Nucleus accumbens (tissue), 56 donors: ENCODE results near the gene SMIM14.
"Not testable (repeated sequence)": the region's sequence is repeated elsewhere in the genome, so short reads cannot be mapped to it uniquely, and the experiment has no call there.

Experiments
- DNase-seq, 56 donors: peaks; one replicate each; lab custom pipeline; 2025; lab: John Stamatoyannopoulos, UW

The SMIM14 gene

DNA sequence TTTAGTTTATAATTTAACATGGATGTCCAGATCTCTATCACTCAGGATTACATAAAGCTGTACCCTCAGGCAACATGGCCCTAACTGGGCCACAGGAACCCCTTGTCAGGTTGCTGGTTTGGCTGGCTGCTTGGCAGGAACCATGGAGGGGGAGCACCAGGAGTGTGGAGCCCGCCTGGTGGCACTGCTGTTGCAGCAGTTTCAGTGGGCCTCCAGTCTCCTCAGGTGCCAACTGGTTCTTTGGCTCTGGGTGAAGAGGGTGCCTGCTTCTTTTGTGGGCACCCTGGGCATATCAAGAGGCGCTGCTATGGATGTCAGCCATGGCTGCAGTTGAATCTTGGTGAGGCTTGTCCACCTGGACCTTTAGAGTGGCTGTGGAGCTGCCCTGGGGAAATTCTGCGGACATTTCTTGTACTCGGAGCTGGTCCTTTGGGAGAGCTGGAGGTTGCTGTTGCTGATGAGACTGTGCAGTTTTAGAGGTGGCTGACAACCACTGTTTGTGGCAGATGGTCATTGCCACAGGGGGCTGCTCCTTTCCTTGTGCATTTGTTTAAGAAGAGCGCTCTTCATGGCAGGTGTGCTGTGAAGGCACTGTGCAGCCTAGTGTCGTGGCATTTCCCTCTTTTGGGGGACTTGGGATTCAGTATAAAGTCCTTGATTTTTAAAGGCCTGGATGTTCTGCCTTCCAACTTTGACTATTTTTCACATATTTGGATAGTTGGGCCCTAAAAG is 10.3 kb upstream of the SMIM14 start:
- no peak for DNase-seq

DNA sequence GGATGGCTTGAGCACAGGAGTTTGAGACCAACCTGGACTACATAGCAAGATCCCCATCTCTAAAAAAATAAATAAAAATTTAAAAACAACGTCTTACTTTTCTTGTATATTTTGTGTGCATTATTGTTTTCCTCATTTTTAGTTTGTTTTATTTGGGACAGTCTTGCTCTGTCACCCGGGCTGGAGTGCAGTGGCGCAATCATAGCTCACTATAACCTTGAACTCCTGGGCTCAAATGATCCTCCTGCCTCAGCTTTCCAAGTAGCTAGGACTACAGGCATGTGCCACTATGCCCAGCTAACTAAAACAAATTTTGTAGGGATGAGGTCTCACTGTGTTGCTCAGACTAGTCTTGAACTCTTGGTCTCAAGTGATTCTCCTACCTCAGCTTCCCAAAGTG is 9.5 kb upstream of the SMIM14 start:
- no peak for DNase-seq

DNA sequence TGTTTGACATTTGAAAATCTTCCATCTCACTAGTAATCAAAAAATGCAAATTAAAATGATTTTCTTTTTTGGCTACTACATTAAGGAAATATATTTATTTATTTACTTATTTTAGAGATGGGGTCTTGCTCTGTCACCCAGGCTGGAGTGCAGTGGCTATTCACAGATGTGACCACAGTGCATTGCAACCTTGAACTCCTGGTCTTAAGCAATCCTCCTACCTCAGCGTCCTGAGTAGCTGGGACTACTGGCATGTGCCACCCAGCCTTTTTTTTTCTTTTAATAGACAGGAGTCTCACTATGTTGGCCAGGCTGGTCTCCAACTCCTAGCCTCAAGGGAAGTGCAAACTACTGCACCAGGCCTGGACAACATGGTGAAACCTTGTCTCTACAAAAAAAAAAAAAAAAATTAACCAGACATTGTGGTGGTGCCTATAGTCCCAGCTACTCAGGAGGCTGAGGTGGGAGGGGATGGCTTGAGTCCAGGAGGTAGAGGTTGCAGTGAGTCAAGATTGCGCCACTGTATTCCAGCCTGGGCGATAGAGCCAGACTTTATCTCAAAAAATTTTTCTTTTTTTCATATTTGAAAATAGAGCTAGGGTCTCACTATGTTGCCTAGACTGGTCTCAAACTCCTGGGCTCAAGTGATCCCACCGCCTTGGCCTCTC is 4.4 kb upstream of the SMIM14 start:
- no peak for DNase-seq

DNA sequence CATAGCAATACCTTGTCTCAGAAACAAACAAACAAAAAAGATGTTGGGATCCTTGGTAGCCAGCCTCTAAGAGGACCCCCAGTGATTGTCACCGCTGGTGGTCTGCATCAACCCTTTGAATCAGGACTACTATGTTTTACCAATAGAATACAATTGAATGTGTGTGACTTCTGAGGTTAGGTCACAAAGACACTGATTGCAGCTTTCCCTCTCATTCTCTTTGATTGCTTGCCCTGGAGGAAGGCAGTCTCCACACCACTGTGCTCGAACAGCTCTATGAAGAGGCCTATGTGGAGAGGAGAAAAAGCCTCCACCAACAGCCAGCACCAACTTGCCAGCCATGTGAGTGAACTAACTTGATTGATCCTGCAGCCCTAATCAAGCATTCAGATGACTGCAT is 2.8 kb upstream of the SMIM14 start:
- DNase-seq: no peak

DNA sequence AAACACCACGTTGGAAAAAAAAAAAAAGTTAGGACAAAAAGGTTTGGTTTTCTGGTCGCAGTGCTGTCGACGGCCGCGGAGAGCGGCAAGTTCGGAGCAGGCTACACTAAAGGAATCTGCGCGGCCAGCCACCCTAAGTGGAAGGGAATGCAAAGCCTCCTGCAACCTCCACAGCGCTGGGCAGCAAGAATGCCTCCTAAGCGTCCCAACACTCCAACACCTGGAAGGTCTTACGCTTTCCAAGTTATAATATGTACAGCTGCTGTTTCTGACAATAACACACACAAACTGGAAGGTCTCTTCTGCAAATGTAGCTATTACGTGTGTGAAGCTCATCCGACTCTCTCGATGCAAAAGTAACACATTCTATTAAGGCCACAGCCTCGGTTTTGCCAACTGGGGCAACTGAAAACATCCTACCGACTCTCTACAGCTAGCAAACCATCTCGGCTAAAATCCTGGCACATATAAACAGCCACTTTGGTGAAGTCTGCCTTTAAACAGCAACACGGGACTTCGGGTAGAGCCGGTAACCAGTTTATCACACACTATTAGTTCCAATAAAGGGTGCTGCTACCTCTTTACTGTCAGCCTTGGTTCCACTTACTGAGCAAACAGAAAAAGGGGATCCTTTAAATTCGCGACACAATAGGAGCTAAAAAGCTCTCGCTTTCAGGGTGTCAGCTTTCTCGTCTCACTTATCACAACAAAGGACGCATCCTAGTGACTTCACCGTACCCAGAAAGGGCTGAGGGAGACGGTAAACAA is 895 bp downstream of the SMIM14 start:
- peak in 49 of 56 donors; percentile 3 to 69 (median 40) for DNase-seq

DNA sequence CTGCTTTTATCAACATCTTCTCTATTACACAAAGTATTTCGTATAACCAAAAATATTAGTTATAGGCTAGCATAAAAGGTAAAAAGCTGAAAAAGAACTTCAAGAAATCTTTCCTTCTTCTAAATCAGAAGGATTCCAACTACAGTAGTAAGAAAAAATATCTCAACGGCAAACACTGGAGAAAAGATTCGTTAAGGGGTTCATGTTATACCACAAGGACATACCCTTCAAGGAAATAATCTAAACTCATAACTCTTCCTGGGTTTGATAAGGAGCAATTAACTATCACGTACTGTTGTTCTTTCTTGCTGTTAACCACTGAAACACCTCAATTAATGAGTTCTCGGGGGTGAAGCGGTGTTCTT is 1.5 kb downstream of the SMIM14 start:
- DNase-seq: no peak

DNA sequence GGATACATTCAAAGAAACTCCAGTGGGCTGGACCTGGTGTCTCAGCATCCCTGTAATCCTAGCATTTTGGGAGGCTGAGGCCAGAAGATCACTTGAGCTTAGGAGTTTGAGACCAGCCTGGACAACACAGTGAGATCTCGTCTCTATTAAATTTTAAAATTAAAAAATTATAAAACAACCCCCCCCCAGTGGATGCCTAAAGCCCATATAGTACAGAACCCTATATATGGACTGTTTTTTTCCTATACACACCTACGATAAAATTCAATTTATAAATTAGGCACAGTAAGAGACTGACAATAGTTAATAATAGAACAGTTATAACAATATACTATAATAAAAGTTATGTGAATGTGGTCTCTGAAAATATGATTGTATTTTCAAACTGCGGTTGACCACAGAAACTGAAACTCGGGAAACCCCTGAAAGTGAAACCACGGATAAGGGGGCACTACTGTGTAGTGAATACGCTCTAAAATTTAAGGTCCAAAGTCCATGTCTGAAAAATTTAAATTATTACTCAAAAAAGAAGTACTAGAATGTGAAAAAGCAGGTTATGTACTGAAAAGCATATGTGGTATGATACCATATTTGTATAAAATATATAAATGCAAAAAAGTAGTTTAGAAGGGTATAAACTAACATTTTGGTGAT is 2.0 kb downstream of the SMIM14 start:
- DNase-seq: no peak

DNA sequence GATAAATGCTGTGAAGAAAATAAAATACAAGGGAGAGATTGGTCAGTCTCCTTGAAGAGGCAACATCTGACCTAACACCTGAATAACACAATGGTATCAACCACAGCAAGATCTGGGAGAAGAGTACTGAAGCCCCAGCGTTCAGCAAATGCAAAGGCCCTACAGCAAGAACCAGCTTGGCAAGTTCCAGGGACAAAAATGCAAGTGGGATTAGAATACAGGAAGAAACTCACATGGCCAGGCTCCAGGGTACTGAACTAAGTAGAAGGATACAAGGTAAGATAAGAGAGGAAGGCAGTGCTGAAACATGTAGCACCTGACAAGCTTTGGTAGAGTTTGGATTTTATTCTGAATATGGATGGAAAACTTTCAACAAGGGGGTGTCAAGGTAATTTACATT is 3.6 kb downstream of the SMIM14 start:
- DNase-seq: no peak

DNA sequence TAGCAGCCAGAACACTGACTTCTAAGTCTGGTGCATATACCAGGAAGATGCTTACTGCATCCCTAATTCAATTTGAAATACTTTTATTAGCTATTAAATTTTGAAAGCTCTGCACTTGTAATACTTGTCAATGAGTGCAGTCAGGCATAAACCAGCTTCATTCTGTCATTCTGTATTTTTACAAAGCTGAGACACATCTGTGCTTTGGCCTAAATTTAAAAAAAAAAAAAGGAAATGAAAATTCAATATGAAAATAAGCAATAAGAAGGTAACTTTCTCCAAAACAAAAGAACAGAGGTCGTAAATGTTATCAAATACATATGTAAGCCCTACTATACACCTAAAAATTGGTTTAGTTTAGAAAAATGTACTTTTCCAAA is 7.0 kb downstream of the SMIM14 start:
- no peak for DNase-seq

DNA sequence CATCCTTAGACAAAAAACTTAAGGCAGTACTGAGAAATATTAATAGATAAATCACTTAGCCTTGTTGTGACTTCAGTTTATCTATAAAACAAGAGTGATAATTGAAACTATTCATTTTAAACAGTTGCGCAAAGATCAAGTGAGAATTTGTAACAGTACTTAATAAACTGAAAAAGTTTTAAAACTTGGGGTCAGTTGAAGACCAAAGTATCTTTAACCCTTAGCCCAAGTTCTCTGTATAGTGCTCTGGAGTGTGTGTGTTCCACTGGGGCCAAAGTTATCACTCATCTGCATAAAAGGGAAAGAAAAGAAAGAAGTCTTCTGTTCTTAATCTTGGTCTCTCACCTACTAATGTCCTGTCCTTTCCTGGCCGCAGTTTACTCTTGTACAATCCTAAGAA is 11.3 kb downstream of the SMIM14 start:
- DNase-seq: no peak

DNA sequence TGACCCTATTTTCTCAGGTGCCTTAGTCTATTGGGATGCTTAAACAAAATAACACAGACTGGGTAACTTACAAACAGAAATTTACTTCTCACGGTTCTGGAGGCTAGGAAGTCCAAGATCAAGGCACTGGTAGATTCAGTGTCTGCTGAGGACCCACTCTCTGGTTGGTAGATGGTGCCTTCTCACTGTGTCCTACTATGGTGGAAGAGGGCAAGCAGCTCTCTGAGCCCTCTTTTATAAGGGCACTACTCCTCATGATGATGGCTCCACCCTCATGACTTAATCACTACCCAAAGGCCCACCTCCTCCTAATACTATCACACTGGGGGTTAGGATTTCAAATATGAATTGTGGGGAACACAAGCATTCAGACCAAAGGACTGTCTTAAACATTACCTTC is 11.8 kb downstream of the SMIM14 start:
- DNase-seq: no peak

DNA sequence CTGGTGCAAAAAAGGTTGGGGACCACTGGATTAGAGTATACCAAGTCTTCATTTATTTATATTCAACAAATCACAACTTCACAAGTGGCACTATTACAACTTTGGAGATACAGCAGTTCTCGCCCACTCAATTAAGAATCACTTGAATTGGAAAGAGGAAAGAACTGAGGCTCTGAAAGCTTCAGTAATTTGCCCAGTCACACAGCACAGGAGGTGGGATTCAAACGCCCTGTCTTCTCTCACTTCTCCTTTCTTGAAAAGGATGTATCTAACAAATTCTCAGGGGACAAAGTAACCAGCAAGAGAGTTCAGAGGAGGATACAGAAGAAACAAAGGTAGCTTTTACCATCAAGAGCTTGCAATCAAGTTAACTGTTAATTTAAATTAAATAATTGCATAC is 12.4 kb downstream of the SMIM14 start:
- DNase-seq: no peak

DNA sequence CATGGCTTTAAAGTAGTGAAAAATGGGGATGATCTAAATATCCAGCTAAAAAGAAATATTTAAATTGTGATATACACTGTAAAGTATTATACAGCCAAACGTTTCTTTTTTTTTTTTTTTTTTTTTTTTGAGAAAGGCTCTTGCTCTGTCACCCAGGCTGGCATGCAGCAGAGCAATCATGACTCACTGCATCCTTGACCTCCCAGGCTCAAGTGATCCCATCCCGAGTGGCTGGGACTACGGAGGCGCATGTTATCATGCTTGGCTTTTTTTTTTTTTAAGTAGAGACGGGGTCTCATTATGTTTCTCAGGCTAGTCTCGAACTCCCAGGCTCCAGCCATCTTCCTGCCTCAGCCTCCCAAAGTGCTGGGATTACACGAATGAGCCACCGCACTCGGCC is 17.1 kb downstream of the SMIM14 start:
- peak in 1 of 56 donors; percentile 36 for DNase-seq

DNA sequence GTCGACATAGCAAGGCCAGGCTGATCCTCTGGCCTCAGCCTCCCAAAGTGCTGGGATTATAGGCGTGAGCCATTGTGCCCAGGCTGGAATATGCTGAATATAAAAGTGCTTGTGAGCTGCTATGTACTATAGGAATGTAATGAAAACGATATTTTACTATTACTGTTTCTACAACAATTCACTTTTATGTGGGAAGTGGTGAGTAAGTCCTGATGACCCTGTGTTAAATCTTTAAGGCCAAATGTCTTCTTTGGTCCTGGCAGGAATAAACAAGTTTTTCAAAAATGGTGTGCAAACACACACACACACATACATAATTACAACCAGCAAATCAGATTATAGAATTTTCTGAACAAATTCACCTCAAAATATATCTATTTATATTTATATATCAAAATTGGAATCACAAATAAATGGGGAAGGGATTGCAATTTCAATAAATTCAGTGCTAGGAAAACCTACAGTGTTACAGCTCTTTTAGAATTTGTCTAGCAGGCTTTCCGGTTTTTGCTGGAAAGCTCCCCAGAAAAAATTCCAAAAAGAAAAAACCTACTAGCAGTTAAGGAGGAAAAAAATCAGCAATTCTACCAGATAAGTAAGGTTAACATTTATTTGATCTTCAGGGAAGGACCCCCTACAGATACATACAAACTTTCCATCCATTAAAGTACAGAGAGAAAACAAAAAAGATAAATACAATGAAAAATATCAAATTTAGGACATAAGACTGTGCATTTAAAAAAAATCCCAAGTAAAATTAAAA is 17.9 kb downstream of the SMIM14 start:
- DNase-seq: no peak

DNA sequence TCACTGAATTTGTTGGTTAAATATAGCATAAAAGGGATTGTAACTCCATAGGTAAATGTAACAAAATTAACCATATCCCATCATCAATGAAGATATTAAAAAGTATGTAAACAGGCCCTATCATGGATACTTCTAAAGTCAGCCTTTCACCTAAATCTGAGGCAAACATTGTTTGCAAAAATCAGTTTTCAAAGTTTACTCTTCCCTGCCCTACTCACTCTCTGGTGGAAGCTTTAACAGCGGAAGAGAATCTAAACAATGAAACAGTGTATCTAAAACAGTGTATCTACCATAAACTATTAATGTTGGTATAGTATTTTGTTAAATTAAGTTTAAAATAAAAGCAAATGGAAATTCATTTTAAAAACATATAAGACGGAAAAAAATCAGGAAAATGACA is 21.1 kb downstream of the SMIM14 start:
- no peak for DNase-seq

DNA sequence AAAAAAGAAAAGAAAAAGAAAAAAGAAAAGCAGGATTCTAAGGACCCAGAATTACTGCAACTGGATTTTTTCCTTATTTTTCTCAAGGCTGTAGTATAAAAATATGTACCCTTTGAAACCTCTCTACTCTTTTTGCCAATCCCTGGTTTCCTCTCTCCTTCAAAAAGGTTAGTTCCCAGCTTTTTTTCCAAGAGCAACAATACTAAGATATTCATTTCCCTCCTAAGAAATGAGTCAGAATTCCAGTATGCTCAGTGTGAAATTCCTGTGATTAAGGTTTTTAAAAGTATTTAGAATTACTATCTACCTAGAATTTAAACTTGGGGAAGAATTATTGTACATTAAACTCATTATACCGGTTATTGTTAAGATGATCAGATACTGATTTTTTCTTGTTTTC is 22.0 kb downstream of the SMIM14 start:
- no peak for DNase-seq

DNA sequence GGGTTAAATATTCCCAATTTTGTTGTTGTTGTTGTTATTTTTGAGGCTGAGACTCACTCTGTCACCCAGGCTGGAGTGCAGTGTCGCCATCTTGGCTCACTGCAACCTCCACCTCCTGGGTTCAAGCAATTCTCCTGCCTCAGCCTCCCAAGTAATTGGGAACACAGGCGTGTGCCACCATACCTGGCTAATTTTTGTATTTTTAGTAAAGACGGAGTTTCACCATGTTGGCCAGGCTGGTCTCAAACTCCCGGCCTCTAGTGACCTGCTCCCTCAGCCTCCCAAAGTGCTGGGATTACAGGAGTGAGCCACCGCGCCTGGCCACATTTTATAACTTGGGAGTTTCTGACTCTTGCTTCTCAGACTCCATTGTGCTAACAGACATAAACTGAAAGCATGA is 22.6 kb downstream of the SMIM14 start:
- not testable (repeated sequence) for DNase-seq

DNA sequence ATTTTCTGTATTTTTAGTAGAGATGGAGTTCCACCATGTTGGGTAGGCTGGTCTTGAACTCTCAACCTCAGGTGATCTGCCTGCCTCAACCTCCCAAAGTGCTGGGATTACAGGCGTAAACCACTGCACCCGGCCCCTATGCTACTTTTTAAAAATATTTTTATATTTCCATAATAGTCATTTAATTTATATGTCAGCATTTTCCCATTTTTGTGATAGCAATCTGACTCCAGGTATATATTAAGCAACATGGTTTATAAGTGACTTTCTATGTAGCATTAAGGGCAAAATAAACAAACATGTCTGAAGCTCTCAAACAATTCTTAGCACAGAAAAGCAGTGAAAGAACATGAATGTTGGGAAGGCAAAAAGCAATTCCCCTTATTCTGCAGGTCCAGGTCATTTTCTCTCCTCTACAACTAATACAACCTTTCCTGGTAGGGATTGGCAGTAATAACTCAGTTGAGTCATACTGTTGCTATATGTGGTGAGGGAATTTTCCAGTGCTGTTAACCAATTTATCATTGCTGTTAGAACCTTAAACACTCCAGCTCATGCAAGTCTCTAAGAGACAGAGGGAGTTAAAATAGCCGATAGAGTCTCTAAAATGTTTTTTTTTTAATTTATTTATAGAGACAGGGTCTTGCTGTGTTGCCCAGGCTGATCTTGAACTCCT is 24.0 kb downstream of the SMIM14 start:
- DNase-seq: no peak

DNA sequence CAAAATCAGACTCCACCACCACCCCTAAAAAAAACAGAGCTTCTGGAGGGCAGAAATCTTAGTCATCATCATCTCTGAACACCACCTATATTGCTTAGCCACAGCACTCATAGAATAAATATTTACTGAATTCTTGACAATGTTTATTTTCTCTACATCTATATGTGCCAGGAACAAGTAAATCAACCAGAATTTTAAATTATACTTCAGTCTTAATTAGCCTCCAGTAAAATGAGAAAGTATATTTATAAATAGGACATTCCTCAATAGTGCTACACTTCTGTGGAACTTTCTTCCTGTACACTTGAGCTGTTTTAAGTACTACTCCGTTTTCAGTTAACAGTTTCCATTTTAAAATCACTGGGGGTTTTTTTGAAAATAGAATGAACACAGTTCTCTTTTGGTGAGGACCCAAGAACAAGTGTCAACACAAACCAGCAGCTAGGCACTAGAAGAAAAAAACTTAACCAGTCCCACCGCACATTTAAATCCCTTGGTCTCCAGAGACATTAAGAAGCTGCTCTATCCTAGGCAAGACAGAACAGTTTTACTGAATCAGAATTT is 25.5 kb downstream of the SMIM14 start:
- no peak for DNase-seq
